GM21786 (cell line): ENCODE data around the gene ATOX1.

ENCODE experiments used
- ATAC-seq: cut with Tn5 transposase; IDR thresholded peaks from one replicate; pipeline ENCODE4 v1.9.1; 2021; ENCODE audit not compliant: unreplicated experiment

ATOX1 gene

DNA sequence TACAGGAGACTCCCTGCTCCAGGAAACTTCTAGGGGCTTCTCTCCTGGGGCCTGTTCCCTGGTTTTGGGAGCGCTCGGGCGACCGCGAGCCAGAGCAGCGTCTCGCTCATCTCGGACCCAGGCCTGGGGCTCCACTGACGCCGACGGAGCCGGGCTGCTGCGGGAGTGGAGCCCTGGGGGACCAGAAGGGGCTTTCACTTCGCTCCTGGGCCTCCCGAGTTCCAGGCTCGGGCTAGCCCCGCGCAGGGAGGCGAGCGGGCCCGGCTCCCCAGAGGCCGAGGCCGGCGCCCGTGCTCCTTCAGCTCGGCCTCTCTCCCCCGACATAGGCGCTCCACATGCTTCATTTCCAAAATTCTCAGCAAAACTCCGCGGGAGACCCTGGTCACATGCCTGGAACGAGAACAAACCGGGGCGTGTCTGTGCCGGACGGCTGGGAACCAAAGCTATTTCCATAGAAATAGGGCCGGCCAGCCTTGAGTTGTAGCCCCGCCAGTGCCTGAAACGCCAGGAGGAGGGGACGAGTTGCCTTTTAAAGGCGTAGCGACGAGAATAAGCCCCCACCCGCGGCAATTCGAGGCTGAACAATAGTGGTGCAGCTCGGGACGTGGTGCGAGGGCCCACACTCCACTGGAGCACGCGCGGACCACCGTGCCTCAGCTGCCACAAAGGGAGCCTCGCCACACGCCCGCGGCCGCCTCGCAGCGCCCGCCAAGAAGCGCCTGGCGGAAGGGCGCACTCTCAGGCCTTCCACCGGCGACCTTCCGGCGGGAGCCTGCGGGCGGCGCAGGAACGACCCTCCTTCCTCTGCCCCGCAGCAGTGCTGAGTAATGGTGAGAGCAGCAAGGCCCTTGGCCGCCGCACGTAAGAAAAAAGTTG is 12.2 kb upstream of the ATOX1 start:
- ATAC-seq: peak; percentile 14

DNA sequence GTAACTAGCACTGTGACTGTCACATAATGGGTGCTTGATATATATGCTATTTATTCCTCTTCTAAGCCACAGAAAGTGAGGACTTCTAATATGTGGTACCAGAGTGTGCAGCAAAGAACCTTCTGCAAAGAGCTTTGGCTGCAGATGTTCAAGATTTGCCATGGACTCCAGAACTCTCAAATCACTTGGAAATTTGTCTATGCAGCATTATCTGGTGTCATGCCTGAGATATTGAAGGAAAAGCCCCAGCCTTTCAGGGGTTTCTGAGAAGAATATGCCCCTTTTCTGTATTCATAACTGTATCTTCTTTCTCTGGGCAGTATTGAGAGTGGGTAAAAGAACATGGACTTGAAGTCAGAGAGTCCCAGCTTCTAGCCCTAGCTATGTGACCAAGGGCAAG is 8.5 kb upstream of the ATOX1 start:
- ATAC-seq: no peak

DNA sequence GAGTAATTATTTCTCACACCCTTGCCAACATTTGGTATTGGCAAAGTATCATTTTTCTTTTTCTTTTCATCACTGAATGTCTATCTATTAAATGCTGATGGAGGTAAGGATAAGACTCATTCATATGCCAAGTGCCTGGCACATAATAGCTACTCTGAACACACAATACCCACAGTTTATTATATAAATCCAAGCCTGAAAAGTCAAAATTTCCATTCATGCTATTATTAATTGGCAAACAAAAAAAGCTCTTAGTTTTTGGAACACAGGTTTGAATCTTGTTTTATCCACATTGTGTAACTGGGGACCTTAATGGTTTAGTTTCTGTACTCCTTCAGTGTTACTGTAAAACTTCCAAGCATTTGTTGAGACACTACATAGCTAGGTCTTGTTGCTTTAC is 6.4 kb upstream of the ATOX1 start:
- no peak for ATAC-seq

DNA sequence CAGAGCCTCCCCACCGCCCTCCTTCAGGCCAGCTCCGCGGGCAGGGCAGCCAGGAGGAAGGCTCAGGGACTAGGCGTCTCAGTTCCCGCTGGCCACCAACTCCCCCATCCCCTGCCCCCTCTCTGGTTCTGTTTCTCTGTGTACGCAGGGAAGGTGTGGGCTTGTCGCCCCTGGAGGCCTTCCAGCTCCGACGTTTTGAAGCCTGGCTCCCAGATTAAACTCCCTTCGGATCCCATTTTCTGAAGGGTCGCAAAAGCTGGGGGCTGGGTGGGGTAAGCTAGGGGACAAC is 346 bp downstream of the ATOX1 start:
- peak; percentile 8 for ATAC-seq

DNA sequence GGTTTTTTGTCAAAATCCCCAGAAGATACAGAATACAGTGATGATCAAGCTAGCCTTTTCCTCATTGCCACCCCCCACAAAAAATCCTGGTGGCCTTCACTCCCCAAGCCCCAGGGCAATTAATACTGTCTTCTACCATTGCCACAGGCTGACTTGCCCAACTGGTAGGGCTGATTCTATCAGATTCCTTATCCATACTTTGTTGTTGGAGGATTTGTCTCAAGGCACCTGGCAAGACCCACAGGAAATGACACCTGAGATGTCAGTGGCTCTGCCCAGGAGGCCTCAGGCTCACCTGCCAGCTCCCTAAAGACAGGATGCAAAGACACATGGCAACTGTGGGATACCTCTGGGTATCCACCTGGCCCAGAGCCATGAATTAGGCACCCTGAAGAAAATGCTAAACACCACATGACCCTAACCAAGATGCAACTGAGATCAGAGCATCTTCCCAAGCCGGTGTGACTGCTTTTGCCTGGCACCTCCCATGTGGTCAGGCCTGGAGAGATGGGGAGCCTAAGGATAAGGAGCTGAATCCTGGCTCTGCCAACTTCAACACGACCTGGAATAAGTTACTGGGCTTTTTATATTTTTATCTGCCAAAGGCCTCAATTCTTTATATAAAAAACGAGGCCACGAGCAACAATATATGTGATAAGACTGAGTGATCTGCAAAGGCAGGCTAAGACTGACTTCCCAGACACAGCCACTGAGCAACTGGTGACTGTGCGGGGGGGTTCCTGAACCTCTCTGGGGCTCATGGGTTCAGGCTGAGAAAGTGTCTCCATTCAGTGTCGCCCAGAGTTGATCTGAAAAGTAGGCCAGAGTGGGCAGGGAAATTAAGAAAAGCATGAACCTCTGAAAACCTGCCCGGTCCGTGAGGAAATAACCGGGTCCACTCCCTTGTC is 944 bp downstream of the ATOX1 start:
- ATAC-seq: no peak

DNA sequence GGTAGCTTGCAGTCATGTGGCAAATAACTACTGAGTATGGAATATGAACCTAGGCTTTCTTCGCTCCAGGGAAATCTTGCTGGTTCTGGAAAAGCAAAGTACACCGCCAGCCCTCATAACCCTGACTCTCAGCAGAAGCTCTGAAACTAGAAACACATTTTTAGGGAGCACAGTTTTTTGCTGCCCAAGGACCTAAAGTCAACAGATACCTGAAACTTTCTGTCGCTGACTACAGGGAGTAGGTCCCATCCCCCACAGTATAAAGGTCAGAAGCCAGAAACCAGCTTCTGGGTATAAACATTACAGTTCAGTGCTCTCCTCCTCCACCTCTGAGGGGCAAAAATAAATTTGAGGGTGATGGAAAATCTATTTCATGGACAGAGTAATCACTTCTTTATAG is 3.0 kb downstream of the ATOX1 start:
- no peak for ATAC-seq

DNA sequence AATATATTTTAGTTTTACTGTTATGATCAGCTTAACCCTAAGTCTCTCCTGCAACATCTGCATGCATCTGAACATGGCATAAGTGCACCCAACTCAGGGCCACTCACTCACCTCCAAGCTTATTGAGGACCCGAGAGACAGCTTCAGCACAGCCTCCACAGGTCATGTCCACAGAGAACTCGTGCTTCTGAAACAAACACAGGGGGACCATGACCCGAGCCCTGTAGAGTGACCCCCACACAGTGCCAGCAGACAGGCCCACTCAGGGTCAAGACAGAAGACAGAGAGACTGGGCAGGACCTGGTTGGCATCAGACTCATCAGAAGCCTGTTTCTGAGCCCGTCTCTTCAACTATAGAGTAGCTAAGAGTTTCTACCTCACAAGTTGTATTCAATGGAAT is 6.8 kb downstream of the ATOX1 start:
- ATAC-seq: no peak

DNA sequence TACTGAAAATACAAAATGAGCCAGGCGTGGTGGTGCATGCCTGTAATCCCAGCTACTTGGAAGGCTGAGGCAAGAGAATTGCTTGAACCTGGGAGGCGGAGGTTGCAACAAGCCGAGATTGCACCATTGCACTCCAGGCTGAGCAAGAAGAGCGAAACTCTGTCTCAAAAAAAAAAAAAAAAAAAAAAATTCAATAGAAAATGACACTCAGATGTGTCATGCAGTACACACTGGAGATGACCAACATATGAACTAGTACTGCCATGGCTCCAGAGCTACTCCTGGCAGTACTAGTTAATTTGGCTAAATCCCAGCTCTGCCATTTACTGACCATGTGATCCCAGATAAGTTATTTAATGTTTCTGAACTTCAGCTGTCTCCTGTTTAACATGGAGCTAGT is 7.3 kb downstream of the ATOX1 start:
- no peak for ATAC-seq

DNA sequence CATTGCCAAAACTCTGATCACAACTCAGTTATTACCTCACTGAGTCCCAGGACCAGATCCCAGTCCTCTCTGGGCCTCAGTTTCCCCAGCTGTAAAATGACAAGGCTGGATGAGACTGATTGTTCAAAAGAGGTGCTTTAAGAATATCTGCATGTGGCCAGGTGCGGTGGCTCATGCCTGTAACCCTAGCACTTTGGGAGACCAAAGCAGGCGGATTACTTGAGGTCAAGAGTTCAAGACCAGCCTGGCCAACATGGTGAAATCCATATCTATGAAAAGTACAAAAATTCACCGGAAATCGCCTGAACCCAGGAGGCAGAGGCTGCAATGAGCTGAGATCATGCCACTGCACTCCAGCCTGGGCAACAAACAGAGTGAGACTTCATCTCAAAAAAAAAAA is 8.3 kb downstream of the ATOX1 start:
- ATAC-seq: no peak

DNA sequence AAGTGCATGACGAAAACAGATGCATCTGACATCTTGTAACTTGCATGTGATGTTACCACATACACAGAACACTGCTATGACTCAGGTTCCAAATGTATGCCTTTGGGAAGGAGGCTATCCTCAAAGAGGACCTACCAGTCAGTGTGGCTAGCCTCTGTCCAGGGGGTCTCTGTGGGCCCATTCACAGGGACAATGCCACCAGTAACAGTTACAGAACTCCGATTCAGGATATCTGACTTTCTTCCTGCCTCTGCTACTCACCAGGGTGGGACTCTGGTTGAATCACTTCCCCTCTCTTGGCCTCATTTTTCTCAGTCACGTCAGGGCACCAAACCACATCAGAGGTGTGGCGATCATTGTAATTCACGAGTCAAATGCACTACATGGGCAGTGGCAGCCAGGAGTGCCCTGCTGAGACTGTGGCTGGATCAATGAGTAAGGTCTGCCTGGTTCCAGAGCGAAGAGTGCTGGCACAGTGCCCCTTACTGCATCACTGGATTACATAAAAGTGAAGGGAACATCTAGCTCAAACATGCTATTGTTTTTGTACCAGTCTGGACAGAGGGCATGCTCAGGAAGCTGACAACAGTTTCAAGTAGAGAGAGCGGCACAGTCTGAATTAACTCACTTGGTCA is 13.2 kb downstream of the ATOX1 start:
- ATAC-seq: peak; percentile 68

DNA sequence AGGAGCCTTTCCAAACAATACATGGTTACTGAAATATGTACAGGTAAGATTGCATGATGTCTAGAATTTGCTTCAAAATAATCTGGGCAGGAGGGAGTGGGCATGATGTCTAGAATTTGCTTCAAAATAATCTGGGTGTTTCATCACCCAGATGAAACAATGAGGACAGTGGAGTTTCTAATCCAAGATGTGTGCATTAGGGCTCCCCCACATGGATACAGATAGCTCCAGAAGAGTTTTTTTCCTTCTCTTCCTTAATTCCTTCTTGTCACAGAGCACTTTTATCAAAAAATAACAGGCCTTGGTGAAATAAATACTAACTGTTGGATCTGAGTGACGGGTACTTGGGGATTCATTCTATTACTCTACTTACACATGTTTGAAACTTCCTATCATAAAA is 14.9 kb downstream of the ATOX1 start:
- no peak for ATAC-seq

DNA sequence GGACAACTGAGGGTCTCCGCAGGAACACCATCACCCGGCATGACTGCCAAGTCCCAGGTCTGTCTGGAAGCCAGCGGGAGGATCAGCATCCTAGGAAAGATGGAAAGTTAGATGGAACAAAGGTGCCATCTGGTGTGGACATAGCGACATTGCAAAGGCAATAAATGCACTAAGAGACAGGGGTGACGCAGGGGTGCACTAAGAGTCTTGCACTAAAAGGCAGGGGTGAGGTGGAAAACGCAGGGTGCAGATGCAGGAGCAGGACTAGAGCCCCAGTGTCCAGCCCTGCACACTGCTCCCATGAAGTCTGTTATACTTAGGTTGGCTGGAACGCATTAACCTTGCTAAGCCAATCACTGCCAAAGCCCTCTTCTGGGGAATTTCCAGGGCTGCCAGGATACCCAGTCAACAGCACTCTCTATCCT is 15.5 kb downstream of the ATOX1 start:
- ATAC-seq: no peak

DNA sequence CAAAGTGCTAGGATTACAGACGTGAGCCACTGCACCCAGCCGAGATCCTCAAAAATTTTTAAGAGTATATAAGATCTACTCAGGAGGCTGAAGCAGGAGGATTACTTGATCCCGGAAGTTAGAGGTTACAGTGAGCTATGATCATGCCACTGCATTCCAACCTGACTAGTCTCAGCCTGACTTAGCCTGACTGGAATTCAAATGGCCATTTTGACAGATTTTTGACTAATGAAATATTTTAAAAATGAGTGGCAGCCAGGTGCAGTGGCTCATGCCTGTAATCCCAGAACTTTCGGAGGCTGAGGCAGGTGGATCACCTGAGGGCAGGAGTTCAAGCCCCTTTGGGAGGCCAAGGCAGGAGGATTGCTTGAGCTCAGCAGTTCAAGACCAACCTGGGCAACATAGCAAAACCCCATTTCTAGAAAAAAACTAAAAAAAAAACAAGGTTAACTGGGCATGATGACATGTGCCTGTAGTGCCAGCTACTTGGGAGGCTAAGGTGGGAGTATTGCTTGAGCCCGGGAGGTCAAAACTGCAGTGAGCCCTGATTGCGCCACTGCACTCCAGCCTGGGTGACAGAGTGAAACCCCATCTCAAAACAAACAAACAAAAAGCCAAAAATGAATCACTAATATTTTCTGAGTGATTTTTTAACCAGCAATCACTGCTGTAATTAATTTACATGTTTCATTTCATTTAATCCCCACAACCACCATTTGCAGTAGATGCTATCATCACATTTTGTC is 16.6 kb downstream of the ATOX1 start:
- ATAC-seq: no peak

DNA sequence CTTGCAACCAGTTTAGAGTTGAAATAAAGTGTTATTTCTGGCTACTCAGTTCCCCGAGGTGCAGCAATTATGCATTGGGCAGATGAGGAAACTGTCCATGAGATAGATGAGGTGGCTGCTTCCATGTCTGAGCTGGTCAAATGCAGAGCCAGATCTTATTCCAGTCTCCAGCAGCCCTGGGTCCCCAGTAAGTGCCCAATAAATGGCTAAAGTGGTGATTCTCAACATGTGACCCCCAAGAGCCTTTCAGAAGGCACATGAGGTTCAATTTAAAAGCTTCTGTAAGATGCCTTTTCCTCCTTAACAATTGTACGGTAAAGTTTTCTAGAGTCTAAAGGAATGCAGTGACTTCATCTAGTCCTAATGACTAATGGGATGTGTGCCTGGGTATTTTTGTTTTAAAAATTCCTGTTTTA is 17.5 kb downstream of the ATOX1 start:
- ATAC-seq: no peak

DNA sequence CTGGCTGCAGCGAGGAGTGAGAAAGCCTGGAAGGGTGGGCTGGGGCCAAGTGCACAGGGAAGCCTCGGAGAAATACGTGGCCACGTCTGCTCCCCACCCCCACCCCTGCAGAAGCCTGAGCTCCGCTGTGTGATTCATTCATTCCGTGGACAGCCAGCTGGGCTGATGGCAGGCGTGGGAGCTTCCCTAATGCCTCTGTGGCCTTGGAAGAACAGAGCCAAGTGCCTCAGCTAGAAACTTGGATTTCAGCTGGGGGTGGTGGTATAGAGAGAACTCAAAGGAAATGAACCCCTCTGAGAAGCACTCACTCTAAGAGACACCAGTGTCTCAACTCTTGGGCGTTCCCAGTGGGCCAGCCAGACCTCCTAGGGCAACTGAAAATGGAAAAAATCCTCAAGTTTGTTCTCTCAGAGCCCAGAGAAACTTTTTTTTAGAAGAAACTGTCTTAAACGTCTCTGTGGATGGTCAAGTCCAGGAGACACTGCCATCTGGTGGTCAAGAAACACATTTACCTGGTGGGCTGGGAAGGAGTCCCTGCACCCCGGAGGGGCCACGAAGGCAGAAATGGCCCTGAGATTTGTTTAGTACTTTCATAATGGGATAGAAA is 18.0 kb downstream of the ATOX1 start:
- no peak for ATAC-seq

DNA sequence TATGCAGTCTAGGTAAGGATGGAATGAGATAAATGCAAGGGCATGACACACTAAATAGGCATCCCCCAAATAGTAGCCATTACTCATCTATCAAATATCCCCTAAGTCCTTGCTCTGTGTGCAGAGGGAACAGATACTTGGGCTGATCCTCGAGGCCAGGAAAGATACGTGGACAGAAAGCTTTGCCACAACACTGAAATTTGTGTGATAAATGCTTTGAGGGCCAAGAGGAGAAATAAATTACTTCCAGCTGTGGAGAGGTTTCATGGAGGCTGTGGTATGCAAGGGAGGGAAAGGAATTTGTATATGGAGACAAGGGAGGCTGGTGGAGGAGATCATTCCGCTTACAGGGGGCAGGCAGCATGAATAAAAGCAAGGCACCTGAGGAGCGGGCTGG is 18.5 kb downstream of the ATOX1 start:
- no peak for ATAC-seq

DNA sequence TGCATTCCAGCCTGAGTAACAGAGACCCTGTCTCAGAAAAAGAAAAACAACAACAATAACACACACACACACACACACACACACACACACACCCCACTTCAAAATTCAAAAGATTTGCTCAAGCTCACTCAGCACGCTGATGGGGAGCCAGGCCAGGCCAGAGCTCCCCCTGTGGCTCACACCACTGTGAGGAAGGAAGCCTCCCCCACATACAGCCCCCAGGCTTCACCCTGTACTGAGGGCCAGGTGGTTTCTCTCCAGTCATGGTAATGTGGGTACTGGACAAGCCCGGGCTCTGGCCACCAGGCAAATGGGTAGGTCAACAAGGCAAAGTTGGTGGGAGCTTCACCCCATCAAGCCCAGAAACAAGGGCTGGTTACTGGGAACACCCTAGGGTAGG is 19.0 kb downstream of the ATOX1 start:
- no peak for ATAC-seq

DNA sequence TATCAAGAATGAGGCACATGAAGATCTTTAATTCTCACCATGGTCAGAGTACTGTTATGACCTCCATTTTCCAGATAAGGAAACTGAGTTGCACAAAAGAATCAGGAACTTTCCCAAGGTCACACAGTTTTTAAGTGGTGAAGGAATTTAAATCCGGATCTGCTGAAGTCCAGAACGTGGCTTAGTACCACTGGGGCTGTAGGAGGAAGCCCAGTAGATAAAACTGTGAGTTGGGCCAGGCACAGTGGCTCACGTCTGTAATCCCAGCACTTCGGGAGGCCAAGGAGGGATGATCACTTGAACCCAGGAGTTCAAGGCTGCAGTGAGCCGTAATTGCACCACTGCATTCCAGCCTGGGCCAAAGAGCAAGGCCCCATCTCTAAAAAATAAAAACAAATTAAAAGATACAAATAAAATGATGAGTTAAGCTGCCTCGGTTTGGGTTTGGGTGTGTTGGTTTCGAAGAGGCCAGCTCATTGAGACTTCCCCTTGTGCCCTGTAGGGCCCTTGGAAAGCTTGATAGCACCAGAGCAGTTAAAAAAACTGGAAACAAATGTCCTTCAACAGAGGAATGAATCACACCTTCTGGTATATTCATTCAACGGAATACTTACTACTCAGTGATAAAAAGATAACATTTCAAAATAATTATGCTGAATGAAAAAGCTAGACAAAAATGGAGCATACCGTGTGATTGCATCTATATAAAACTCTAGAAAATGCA is 20.1 kb downstream of the ATOX1 start:
- ATAC-seq: no peak

DNA sequence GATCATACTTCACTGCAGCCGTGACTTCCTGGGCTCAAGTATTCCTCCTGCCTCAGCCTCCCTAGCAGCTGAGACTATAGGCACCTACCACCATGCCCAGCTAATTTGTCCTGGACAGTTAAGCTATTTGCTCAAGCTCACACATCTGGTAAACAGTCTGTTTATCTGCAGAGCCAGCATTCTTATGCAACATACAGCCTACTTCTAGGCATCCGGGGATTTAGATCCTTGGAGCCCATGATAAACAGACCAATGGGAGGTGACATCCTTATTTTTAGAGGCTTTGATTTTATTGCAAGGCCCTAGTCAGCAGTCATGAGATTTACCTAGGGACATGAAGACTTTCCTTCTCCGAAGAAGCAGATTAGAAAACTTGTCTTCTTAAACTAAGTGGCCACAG is 21.0 kb downstream of the ATOX1 start:
- no peak for ATAC-seq

DNA sequence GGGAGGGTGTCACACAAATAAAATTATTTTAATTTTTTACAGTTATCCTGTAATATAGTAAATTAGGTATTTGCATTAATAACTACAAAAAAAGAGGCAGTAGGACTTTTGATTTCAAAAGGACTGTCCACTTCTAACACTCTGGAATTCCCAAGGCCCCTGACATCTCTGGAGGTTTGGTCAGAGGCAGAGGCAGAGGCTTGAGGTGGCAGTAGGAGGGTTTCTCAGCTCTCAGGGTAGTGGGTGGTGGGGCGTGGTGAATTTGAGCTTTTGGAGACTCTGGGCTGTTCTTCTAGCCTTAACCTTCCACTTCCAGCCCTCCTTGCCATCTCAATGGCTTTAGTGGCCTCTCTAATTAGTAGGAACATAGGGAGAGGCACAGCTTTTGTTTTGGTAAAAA is 22.8 kb downstream of the ATOX1 start:
- ATAC-seq: no peak
